Measurements from ENCODE around the gene MON2. TPM values are rescaled to one million over a fixed set of nuclear protein-coding genes. Genes with fewer than 3 reads are reported as not detected.

Gene MON2
- total and polyA plus RNA-seq, 8 donors, result 3.1 to 191 (median 55.3) TPM

GRCh38 chr12:62469704-62470103 lies 3.1 kb downstream of the MON2 start:
- 93 to 100% (median 98%) methylated on average over 2 of the region's 2 CpGs for WGBS, 5 donors
- no peak overlapping the region for H3K4me3 ChIP-seq
- no peak for DNase-seq
- no peaks in the 10 kb centered on the region for H3K27me3 ChIP-seq
- TF ChIP-seq POLR2A (IDR thresholded peaks at IDR 0.05) (no peak), POLR2AphosphoS5 (IDR thresholded peaks at IDR 0.05) (no peak), EP300 (IDR thresholded peaks at IDR 0.05) (no peak)
- TF ChIP-seq, protein P1, sequence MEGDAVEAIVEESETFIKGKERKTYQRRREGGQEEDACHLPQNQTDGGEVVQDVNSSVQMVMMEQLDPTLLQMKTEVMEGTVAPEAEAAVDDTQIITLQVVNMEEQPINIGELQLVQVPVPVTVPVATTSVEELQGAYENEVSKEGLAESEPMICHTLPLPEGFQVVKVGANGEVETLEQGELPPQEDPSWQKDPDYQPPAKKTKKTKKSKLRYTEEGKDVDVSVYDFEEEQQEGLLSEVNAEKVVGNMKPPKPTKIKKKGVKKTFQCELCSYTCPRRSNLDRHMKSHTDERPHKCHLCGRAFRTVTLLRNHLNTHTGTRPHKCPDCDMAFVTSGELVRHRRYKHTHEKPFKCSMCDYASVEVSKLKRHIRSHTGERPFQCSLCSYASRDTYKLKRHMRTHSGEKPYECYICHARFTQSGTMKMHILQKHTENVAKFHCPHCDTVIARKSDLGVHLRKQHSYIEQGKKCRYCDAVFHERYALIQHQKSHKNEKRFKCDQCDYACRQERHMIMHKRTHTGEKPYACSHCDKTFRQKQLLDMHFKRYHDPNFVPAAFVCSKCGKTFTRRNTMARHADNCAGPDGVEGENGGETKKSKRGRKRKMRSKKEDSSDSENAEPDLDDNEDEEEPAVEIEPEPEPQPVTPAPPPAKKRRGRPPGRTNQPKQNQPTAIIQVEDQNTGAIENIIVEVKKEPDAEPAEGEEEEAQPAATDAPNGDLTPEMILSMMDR (IDR thresholded peaks at IDR 0.05), result no peak
- peaks cover 0 to 18% (median 3%) of the 10 kb centered on the region in 4 donors for H3K36me3 ChIP-seq
- intact Hi-C loops (cut with DNase I; ENCODE audit: low total_unique reads), result no loop called here
- peaks cover 12 to 69% (median 31%) of the 10 kb centered on the region in 4 donors for H3K4me1 ChIP-seq
- no peaks in the 10 kb centered on the region for H3K9me3 ChIP-seq
- no peak overlapping the region for H3K27ac ChIP-seq

DNA sequence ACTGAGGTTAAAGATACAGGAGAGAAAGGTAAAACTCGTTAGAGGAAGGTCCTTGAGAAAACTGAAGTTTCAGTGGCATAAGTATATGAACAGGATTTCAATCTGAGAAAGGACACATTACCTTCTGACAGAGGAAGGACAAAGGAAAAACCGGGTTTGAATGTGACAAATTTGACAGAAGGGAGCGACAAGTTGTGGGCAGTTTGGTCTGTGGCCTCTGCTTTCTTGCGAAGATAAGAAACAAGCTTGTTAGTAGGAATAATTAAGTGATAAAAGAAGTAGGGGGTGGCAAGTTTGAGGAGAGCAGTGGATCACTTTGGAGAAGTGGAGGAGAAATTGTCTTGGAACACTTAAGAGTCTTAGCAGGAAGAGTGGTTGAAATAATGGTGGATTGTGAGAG lies 5.1 kb downstream of the MON2 start:
- Histone ChIP-seq H3K27me3 (no peaks in the 10 kb centered on the region), H3K36me3 (peaks cover 0 to 18% (median 4%) of the 10 kb centered on the region in 4 donors), H3K4me1 (peaks cover 12 to 67% (median 32%) of the 10 kb centered on the region in 4 donors), H3K9me3 (no peaks in the 10 kb centered on the region), H3K27ac (no peak overlapping the region), H3K4me3 (no peak overlapping the region)
- TF ChIP-seq POLR2AphosphoS5 (IDR thresholded peaks at IDR 0.05) (no peak), EP300 (IDR thresholded peaks at IDR 0.05) (no peak), POLR2A (IDR thresholded peaks at IDR 0.05) (no peak)
- TF ChIP-seq, protein P1 (IDR thresholded peaks at IDR 0.05), result no peak
- intact Hi-C loops (cut with DNase I; ENCODE audit: low total_unique reads), result no loop called here
- WGBS, 5 donors, result 80 to 89% (median 84%) methylated on average over 4 of the region's 4 CpGs
- DNase-seq, result no peak

GRCh38 chr12:62472472-62472871 lies 5.8 kb downstream of the MON2 start:
- no peak for DNase-seq
- no peak for TF ChIP-seq POLR2A (IDR thresholded peaks at IDR 0.05)
- no peak for TF ChIP-seq EP300 (IDR thresholded peaks at IDR 0.05)
- no peak for TF ChIP-seq POLR2AphosphoS5 (IDR thresholded peaks at IDR 0.05)
- TF ChIP-seq, protein P1 (IDR thresholded peaks at IDR 0.05), result no peak
- no peak overlapping the region for H3K27ac ChIP-seq
- no peak overlapping the region for H3K4me3 ChIP-seq
- WGBS, 5 donors, result 68 to 79% (median 78%) methylated on average over 3 of the region's 3 CpGs
- peaks cover 0 to 23% (median 9%) of the 10 kb centered on the region in 4 donors for H3K36me3 ChIP-seq
- intact Hi-C loops (cut with DNase I; ENCODE audit: low total_unique reads), result no loop called here
- no peaks in the 10 kb centered on the region for H3K9me3 ChIP-seq
- H3K4me1 ChIP-seq, result peaks cover 12 to 66% (median 31%) of the 10 kb centered on the region in 4 donors
- no peaks in the 10 kb centered on the region for H3K27me3 ChIP-seq

DNA sequence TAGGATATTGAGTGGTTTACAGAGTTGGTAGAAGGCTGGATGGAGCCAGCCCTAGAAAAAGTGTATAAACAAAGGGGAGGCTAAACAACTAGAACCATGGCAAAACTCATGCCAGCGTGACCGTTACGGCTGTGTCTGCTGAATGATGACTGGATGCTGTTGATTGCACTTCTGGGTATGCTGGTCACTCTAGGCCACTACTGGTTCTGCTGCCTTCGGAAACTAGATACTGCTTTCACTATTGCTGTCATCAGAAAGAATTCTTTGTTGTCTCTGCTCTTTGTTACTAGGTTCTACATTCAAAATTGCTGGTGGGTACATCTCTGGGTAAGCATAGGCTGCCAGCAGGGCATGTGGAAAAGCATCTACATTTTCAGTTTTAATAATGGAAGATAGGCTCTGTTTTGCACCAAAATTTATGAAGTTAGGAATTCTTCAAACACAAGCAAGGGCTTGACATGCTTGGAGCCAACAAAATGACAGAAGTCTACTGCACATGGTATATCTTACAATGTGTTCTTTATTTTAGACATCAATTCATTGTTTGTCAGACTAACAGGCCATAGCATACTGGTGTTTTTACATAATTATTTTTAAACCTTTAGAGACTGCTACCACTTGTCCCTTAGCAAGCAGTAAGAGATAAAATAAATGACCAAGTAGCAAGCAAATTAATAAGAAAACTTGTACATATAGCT lies 15.4 kb downstream of the MON2 start:
- DNase-seq, result peak in 1 of 2 donors; percentile 9
- Histone ChIP-seq H3K36me3 (peaks cover 0 to 24% (median 17%) of the 10 kb centered on the region in 4 donors), H3K4me3 (no peak overlapping the region), H3K27ac (no peak overlapping the region), H3K4me1 (peaks cover 0 to 37% (median 14%) of the 10 kb centered on the region in 4 donors), H3K27me3 (no peaks in the 10 kb centered on the region), H3K9me3 (no peaks in the 10 kb centered on the region)
- WGBS, 5 donors, result 73 to 88% (median 82%) methylated on average over 4 of the region's 4 CpGs
- intact Hi-C loops (cut with DNase I; ENCODE audit: low total_unique reads), result no loop called here
- TF ChIP-seq POLR2AphosphoS5 (IDR thresholded peaks at IDR 0.05) (no peak), EP300 (IDR thresholded peaks at IDR 0.05) (no peak), POLR2A (IDR thresholded peaks at IDR 0.05) (no peak)
- TF ChIP-seq, protein P1 (IDR thresholded peaks at IDR 0.05), result no peak

All from stomach (tissue), 9 donors.